NCI-H1105 (cell line): ENCODE data around the gene AMY2A.
"Not testable (repeated sequence)": the region's sequence is repeated elsewhere in the genome, so short reads cannot be mapped to it uniquely, and the experiment has no call there.

Source experiments
- DNase-seq: peaks from one replicate; lab custom pipeline; 2025; lab: John Stamatoyannopoulos, UW

Gene AMY2A

DNA sequence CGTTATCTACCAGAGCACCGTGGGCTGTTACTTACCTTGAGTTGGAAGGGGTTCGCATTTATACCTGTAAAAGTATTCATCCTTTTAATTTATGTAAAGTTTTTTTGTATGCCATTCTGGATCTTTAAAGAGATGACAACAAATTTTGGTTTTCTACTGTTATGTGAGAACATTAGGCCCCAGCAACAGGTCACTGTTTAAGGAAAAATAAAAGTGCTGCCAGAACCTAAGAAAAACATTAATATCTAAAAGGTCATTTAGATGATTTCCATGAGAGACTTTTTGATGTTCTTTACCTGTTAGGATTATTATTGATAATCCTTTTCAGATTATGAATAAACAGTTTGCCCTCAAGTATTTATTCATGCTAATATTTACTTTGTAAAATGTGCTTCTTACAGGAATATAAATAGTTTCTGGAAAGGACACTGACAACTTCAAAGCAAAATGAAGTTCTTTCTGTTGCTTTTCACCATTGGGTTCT is at the start of gene AMY2A:
Gene AMY2A, plus strand, starts transcription at position 434 of the 484 bp plus-strand sequence. Its CDS starts 14 bp downstream, at position 448.
- DNase-seq, result not testable (repeated sequence)

DNA sequence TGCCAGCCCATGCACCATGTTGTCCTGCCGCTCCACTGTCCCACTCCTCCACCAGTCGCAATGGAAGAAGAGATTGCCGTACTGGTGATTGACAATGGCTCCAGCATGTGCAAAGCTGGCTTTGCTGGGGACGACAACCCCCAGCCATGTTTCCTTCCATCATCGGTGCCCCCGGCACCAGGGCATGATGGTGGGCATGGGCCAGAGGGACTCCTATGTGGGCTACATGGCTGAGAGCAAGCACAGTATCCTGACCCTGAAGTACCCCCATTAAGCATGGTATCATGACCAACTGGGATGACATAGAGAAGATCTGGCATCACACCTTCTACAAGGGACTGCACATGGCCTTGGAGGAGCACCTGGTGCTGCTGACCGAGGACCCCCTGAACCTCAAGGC is 47.7 kb upstream of the AMY2A start:
- no peak for DNase-seq

- not testable (repeated sequence) for DNase-seq
Measured at GRCh38 chr1:103571289-103571688, 45.9 kb upstream of the AMY2A start, which contains the start of gene AMY2B. Gene AMY2B (plus strand): TSS chr1:103571589. CDS start chr1:103571603, 14 bp downstream.

DNA sequence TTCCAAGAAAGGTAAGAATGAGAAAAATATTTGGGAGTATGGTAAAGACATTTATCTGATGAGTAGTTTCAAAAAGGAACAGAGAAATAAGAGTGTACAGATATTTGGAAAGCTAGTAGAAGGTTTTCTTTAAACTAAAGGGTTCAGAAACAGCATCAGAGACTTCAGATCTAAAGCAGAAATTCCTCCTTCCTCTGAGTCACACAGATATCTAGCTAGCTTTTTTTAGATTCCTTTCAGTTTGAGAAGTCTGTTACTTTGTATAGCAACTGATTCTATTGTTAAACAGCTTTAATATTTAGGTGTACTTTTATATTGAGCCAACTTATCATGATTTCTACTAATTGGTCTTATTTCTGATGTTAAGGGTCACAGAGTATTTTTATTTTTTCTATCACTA is 41.2 kb upstream of the AMY2A start:
- no peak for DNase-seq

DNA sequence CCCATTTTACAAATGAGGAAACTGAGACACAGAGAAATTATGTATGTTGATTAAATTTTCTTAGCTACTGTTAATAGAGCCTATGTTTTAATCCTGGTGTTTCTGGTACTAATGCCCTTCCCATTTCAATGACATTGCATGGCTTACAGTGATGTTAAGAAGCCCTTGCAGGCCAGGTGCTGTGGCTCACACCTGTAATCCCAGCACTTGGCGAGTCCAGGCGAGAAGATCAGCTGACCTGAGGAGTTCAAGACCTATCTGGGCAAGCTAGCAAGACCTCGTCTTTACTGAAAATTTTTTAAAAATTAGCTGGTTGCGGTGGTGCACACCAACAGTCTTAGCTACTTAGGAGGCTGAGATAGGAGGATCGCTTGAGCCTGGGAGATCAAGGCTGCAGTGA is 40.4 kb upstream of the AMY2A start:
- DNase-seq, result not testable (repeated sequence)

GRCh38 chr1:103582464-103582863 is 34.8 kb upstream of the AMY2A start:
- no peak for DNase-seq

GRCh38 chr1:103583887-103584286 is 33.3 kb upstream of the AMY2A start:
- no peak for DNase-seq

- DNase-seq, result no peak
Measured at GRCh38 chr1:103584537-103584936, 32.7 kb upstream of the AMY2A start.

- DNase-seq, result not testable (repeated sequence)
Measured at GRCh38 chr1:103602740-103603139, 14.5 kb upstream of the AMY2A start.

GRCh38 chr1:103616362-103616761 is 865 bp upstream of the AMY2A start:
- DNase-seq, result no peak

DNA sequence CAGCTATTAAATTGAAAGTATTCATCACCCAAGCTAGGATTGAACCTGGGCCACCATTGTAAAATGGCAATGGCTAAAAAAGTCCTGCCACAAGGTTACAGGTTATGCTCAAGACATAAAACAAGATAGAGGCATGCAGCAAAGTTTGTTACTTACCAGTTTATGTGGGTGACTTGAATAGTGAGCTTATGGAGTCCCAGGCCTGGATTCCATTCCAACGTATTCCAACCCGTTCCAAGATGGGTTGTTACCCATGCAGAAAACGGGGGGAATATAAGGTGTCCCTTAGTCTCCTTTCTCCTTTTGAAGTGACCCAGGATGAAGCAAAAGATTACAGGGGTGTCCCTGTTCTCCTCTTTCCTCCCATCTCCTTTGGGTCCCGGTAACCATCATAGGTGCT is 10.2 kb downstream of the AMY2A start:
- not testable (repeated sequence) for DNase-seq

GRCh38 chr1:103641194-103641593 is 24.0 kb downstream of the AMY2A start:
- not testable (repeated sequence) for DNase-seq

DNA sequence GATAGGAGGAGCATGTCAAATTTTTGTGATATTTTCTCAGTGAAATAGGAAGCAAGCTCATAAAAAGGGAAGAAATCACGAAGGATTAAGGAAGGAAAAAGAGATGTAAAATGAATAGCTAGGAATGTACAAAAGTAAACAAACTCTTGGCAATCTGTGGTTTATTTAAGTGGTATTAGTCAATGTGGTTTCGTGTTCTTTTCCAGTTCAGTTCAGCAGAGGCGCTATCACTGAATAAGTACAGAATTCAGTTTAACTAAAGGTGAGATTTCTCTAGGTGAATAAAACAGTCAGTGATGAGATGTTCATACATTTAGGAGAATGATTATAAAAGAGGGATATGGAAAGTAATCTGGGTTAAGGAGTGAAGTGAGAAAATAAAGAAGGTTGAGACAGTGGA is 26.7 kb downstream of the AMY2A start:
- DNase-seq, result not testable (repeated sequence)

DNA sequence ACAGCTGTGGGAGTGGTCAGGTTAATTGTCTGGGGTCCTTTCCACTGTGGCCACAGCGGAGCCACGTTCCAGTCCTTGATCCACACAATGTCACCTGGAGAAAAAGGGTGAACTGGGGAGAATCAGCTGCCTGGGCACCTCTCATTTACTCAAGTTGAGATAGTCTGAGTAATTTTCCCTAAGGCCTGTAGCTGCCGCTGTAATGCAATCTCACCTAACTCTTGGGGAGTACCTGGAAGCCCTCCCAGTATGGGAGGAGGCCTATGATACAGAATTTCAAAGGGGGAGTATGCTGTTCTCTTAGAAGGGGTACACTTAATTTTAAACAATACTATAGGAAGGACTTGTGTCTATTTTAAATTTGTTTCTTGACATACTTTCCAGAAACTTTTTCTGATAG is 33.1 kb downstream of the AMY2A start:
- not testable (repeated sequence) for DNase-seq

DNA sequence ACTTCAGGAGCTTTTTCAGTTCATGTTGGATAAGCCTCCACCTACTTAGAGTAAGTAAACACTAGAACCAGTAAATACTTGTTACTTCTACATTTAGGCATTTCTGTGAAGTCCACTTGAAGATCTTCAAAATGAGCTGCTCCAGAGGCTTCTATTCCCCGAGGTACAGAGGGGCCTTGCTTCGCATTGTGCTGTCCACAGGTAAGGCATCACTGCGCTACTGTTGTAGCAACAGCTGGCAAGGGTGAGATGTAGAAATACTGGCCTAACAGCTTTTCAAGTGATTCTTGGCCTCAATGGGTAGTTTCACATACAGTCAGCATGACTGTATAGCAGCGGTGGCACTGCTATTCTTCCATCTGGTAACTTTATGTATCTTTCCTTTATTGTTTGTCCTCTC is 33.7 kb downstream of the AMY2A start:
- not testable (repeated sequence) for DNase-seq

GRCh38 chr1:103654133-103654532 is 36.9 kb downstream of the AMY2A start:
- not testable (repeated sequence) for DNase-seq

GRCh38 chr1:103655460-103655859 is 38.2 kb downstream of the AMY2A start, which contains the start of gene AMY1A:
Gene AMY1A (plus strand): TSS chr1:103655760. CDS start chr1:103656331, 571 bp downstream.
- DNase-seq, result not testable (repeated sequence)
